NCI-H146 treated with DMSO at 0.1 percent for 48 hours (cell line): ENCODE measurements around the gene PRKCQ.

Experiments used
- DNase-seq: peaks from one replicate; lab custom pipeline; 2025; ENCODE audit not compliant: unreplicated experiment; lab: John Stamatoyannopoulos, UW

PRKCQ gene

GRCh38 chr10:6409971-6410643 lies 170.0 kb downstream of the PRKCQ start:
- no peak for DNase-seq

GRCh38 chr10:6408799-6409198 lies 171.3 kb downstream of the PRKCQ start:
- DNase-seq: no peak

GRCh38 chr10:6407034-6407721 lies 172.9 kb downstream of the PRKCQ start:
- no peak for DNase-seq

- DNase-seq: no peak
Measured at GRCh38 chr10:6406220-6407033, 173.6 kb downstream of the PRKCQ start.

- no peak for DNase-seq
Measured at GRCh38 chr10:6405713-6406112, 174.4 kb downstream of the PRKCQ start.

GRCh38 chr10:6404127-6405072 lies 175.7 kb downstream of the PRKCQ start:
- DNase-seq: no peak

- DNase-seq: no peak
Measured at GRCh38 chr10:6402960-6403359, 177.1 kb downstream of the PRKCQ start.

- DNase-seq: no peak
Measured at GRCh38 chr10:6402349-6402709, 177.7 kb downstream of the PRKCQ start.

GRCh38 chr10:6401558-6402348 lies 178.3 kb downstream of the PRKCQ start:
- DNase-seq: peak; percentile 71

- no peak for DNase-seq
Measured at GRCh38 chr10:6400821-6401465, 179.1 kb downstream of the PRKCQ start.

GRCh38 chr10:6400331-6400730 lies 179.7 kb downstream of the PRKCQ start:
- no peak for DNase-seq

GRCh38 chr10:6399879-6400278 lies 180.2 kb downstream of the PRKCQ start:
- DNase-seq: no peak

- DNase-seq: no peak
Measured at GRCh38 chr10:6399231-6399741, 180.8 kb downstream of the PRKCQ start.

- no peak for DNase-seq
Measured at GRCh38 chr10:6398399-6398798, 181.7 kb downstream of the PRKCQ start.

GRCh38 chr10:6396652-6397051 lies 183.4 kb downstream of the PRKCQ start:
- no peak for DNase-seq

- DNase-seq: no peak
Measured at GRCh38 chr10:6396226-6396625, 183.8 kb downstream of the PRKCQ start.

- no peak for DNase-seq
Measured at GRCh38 chr10:6395606-6396005, 184.5 kb downstream of the PRKCQ start.

GRCh38 chr10:6394084-6394483 lies 186.0 kb downstream of the PRKCQ start:
- no peak for DNase-seq

- no peak for DNase-seq
Measured at GRCh38 chr10:6393168-6393567, 186.9 kb downstream of the PRKCQ start.
